ENCODE results near the gene OR10H4.

- TF ChIP-seq ZBTB7A (IDR thresholded peaks at IDR 0.05; ENCODE audit: borderline replicate concordance, control insufficient read depth, low read depth, low read length) (no peak), SNAPC5 (CRISPR knock-in tag; IDR thresholded peaks at IDR 0.05) (no peak), POLR2AphosphoS5 (IDR thresholded peaks at IDR 0.05; ENCODE audit: control insufficient read depth, insufficient read depth, low read depth, low read length) (no peak), POLR2A (conservative IDR thresholded peaks at IDR 0.05) (no peak), MBD2 (IDR thresholded peaks at IDR 0.05; ENCODE audit: borderline replicate concordance, low read depth) (no peak), ZNF830 (CRISPR knock-in tag; IDR thresholded peaks at IDR 0.05) (no peak), FOSL1 (tag; conservative IDR thresholded peaks at IDR 0.05) (no peak), ZNF780A (CRISPR knock-in tag; IDR thresholded peaks at IDR 0.05) (no peak)
- TF ChIP-seq, protein P1, sequence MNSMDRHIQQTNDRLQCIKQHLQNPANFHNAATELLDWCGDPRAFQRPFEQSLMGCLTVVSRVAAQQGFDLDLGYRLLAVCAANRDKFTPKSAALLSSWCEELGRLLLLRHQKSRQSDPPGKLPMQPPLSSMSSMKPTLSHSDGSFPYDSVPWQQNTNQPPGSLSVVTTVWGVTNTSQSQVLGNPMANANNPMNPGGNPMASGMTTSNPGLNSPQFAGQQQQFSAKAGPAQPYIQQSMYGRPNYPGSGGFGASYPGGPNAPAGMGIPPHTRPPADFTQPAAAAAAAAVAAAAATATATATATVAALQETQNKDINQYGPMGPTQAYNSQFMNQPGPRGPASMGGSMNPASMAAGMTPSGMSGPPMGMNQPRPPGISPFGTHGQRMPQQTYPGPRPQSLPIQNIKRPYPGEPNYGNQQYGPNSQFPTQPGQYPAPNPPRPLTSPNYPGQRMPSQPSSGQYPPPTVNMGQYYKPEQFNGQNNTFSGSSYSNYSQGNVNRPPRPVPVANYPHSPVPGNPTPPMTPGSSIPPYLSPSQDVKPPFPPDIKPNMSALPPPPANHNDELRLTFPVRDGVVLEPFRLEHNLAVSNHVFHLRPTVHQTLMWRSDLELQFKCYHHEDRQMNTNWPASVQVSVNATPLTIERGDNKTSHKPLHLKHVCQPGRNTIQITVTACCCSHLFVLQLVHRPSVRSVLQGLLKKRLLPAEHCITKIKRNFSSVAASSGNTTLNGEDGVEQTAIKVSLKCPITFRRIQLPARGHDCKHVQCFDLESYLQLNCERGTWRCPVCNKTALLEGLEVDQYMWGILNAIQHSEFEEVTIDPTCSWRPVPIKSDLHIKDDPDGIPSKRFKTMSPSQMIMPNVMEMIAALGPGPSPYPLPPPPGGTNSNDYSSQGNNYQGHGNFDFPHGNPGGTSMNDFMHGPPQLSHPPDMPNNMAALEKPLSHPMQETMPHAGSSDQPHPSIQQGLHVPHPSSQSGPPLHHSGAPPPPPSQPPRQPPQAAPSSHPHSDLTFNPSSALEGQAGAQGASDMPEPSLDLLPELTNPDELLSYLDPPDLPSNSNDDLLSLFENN (IDR thresholded peaks at IDR 0.05; ENCODE audit: low read depth in 2 of 2, low read length in 2 of 2): no peak
- TF ChIP-seq, protein P2, sequence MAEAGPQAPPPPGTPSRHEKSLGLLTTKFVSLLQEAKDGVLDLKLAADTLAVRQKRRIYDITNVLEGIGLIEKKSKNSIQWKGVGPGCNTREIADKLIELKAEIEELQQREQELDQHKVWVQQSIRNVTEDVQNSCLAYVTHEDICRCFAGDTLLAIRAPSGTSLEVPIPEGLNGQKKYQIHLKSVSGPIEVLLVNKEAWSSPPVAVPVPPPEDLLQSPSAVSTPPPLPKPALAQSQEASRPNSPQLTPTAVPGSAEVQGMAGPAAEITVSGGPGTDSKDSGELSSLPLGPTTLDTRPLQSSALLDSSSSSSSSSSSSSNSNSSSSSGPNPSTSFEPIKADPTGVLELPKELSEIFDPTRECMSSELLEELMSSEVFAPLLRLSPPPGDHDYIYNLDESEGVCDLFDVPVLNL (CRISPR knock-in tag; IDR thresholded peaks at IDR 0.05; ENCODE audit: low read depth): no peak
These were observed 35.4 kb upstream of the OR10H4 start for GRCh38 chr19:15913384-15913783.

Data from K562 (cell line).